C4-2B (cell line): ENCODE data around the gene YEATS2.

Source experiments
- ZFX ChIP-seq: fragments of 450-650 bp; IDR thresholded peaks from 2 replicates; pipeline ENCODE4 v1.6.1; 2017
- TF ChIP-seq, protein P1 (sequence below): fragments of 450-650 bp; conservative IDR thresholded peaks from 2 replicates; pipeline ENCODE4 v1.5.1; 2017; ENCODE audit warnings: mild to moderate bottlenecking

DNA sequence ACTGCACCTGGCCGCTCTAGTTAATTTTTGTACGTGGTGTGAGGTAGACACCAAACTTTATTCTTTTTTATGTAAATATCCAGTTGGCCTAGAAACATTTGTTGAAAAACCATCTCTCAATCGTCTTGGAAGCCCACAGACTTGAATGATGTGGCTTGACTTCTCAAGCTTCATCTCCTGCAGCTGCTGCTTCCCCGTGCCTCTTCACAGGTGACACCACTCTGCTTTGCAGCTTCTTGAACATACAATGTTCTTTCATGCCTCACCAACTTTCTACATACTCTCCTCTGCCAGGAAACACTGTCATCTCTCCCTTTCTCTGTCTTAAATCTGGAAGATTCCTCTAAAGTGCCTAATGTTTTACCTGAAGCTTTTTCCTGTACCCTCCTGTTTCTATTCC is 92.2 kb downstream of the YEATS2 start:
- TF ChIP-seq, protein P1, sequence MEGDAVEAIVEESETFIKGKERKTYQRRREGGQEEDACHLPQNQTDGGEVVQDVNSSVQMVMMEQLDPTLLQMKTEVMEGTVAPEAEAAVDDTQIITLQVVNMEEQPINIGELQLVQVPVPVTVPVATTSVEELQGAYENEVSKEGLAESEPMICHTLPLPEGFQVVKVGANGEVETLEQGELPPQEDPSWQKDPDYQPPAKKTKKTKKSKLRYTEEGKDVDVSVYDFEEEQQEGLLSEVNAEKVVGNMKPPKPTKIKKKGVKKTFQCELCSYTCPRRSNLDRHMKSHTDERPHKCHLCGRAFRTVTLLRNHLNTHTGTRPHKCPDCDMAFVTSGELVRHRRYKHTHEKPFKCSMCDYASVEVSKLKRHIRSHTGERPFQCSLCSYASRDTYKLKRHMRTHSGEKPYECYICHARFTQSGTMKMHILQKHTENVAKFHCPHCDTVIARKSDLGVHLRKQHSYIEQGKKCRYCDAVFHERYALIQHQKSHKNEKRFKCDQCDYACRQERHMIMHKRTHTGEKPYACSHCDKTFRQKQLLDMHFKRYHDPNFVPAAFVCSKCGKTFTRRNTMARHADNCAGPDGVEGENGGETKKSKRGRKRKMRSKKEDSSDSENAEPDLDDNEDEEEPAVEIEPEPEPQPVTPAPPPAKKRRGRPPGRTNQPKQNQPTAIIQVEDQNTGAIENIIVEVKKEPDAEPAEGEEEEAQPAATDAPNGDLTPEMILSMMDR: no peak
- TF ChIP-seq ZFX: no peak
